HG03108 (cell line): ENCODE results near the gene UTRN.
A peak's percentile ranks its signal among the peaks of the same experiment; 100 is the strongest.

ENCODE experiments used
- ATAC-seq: cut with Tn5 transposase; IDR thresholded peaks from one replicate; pipeline ENCODE4 v1.9.1; 2021; ENCODE audit warnings: moderate library complexity; ENCODE audit not compliant: unreplicated experiment

The UTRN gene

GRCh38 chr6:144311361-144311760, 26.2 kb downstream of the UTRN start:
- no peak for ATAC-seq

DNA sequence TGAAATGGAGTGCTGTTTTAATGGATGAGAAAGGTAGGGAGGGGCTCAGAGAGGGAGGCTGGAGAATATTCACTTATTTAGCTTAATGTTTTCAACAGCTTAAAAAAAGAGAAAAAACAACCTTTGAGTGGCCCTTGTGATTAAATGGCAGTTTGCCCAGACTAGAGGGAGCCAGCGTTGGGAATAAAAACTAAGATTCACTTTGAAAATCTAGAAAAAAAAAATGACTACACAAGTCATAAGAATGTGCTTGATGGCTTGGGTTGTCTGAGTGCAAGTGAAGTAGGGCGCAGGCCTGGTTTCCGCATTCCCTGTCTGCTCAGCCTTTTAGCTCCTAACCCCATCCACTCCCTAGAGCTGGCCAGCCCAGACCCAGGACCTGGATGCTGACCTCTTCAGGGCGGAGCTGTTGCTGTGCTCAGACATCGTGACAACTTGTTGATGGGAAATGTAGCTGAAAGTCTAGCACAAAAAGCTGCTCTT, 28.9 kb downstream of the UTRN start:
- no peak for ATAC-seq

DNA sequence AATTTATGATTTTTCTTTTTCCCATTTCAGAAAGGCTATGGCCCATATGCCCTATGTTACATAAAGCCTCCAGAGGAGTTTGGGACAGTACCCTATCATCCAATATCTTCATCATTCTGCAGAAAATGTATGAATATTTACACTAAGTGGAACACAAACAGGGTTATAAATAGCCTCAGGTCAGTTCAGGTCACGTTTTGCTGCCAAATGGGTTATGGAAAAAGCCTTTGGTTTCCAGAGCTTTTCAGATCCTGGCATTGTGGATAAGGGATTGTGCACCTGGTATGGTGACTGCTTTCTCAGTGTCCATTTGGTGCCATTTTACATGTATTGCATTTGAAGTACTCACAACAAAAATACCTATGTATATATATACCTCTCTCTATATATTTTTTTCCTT, 29.4 kb downstream of the UTRN start:
- no peak for ATAC-seq

DNA sequence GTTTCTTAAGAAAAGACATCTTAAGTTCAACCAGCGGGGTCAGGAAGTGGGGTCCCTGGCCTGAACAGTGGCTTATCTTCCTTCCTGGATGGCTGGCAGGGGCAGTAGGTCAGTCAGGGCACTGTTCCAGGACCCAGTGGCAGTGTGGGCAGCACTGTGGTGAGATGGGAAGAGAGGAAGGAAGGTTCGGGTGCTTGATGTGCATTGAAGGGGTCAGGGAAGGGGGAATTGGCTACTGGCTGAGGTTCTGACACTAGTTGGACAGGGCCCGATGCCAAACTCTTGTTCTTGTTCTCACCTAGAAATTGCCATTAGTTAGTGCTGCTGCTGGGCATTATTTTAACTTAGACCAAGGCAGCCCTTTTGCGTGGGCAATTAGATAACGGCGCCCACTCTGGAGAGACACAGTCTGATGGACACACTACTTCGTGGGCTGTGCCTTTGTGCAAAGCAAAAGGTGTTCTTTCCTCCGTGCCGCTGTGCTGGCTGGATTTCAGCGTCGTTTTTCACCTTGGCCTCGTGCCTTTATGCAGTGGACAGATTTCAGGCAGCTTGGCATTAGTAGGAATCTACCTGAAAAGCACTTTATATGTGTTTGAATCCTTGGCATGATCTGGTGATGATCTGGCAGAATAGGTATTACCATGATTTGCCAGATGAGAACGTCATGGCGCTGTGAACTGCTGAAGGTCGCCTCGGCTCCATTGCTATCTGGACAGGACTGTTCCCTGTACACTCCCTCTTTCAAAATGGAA, 30.3 kb downstream of the UTRN start:
- no peak for ATAC-seq

- ATAC-seq = peak; percentile 90
Measured at GRCh38 chr6:144315981-144316861, 31.1 kb downstream of the UTRN start.

- ATAC-seq = no peak
Measured at GRCh38 chr6:144316862-144317195, 31.7 kb downstream of the UTRN start.

- no peak for ATAC-seq
Measured at GRCh38 chr6:144317736-144318135, 32.6 kb downstream of the UTRN start.

- no peak for ATAC-seq
Measured at GRCh38 chr6:144319211-144319610, 34.1 kb downstream of the UTRN start.

DNA sequence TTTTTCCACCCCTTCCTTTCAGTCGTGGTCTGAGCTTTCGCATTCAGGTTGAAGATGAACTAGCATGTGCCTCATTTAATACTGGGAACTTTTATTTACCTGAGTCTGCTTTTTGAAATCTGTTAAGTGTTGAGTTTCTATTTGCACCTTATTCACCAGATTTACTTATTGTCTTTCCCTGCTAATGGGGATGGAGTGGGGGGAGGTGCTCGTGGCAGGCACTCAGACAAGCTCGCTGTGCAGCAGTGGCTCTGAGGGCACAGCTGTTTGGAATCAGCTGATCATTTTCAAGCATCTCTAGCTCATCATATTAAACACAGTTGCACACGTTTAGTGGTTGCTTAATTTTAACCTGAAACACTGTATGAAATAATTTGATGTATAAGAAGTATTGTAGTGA, 35.6 kb downstream of the UTRN start:
- ATAC-seq = no peak

GRCh38 chr6:144321839-144322591, 36.9 kb downstream of the UTRN start:
- no peak for ATAC-seq

DNA sequence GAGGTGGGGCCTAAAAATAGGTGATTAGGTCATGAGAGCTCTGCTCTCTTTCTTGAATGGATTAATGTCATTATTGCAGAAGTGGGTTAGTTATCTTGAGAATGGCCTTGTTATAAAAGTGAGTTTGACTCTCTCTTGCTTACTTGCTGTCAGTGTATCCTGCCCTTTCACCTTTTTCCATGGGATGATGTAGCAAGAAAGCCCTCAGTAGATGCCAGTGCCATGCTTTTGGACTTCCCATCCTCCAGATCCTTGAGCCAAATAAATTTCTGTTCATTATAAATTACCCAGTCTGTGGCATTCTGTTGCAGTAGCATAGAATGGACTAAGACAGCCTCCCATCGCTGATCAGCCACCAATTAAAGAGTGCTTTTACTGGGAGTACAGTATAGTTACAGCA, 40.1 kb downstream of the UTRN start:
- ATAC-seq = no peak

- ATAC-seq = no peak
Measured at GRCh38 chr6:144326393-144326792, 41.3 kb downstream of the UTRN start.

- ATAC-seq = no peak
Measured at GRCh38 chr6:144327081-144327480, 41.9 kb downstream of the UTRN start.

GRCh38 chr6:144330017-144330987, 45.2 kb downstream of the UTRN start:
- ATAC-seq = no peak

GRCh38 chr6:144331491-144331969, 46.4 kb downstream of the UTRN start:
- ATAC-seq = no peak

DNA sequence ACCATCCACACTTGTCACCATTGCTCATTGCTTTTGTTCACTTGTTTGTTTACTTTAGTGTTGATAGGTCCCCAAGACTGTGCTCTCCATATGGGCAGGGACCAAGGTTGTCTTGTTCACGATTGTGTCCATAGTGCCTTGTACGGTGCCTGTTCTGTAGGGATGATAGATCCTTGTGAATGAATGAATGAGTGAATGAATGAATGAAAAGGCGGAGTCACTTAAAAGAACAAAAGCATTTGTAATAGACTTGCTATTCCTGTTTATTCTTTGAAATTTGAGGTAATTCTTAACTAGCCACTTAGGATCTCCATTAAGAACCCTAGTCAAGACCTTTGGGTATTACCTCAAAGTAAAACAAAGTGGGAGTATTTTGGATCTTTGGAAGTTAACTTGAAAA, 47.0 kb downstream of the UTRN start:
- no peak for ATAC-seq

- ATAC-seq = peak; percentile 66
Measured at GRCh38 chr6:144334150-144334708, 49.1 kb downstream of the UTRN start.
